ENCODE measurements around the gene MAPK11. TPM values are rescaled to one million over a fixed set of nuclear protein-coding genes. Genes with fewer than 3 reads are reported as not detected.

MAPK11 gene
- 5.1 and 5.8 TPM in 2 replicates for total RNA-seq (2013; cell fraction: nucleolus; rRNA removed)
- total RNA-seq (2014; rRNA removed), result 9.4 and 10.0 TPM in 2 replicates
- total RNA-seq (2014; rRNA removed; fragmentation: Illumina TruSeq; extraction: Trizol), result 3.8 and 4.0 TPM in 2 replicates
- total RNA-seq (2021), result 10.8 and 12.8 TPM in 2 replicates
- 2.6 TPM for polyA plus RNA-seq (2011; ENCODE audit: low read depth)
- polyA plus RNA-seq (2011; rRNA removed), result 2.5 and 6.2 TPM in 2 replicates
- polyA plus RNA-seq (2011; cell fraction: cytosol; rRNA removed), result 5.7 and 9.1 TPM in 2 replicates
- polyA plus RNA-seq (2011; cell fraction: nucleus; rRNA removed), result 33.9 and 40.9 TPM in 2 replicates
- 6.6 and 7.4 TPM in 2 replicates for polyA plus RNA-seq (2012)
- 1.4 and 3.7 TPM in 2 replicates for polyA plus RNA-seq (2014; fragmentation: Illumina TruSeq; extraction: Trizol)
- under 1 TPM; 0.05 to 0.16 TPM for polyA plus RNA-seq (2014; fragmentation: Nextera tagmentation; extraction: Ambion mirVana)
- 11.6 and 14.0 TPM in 2 replicates for polyA plus RNA-seq (2014; rRNA removed)
- polyA plus RNA-seq (2016; fragmentation: Nextera tagmentation; extraction: Ambion mirVana), result under 1 TPM; 0.44 to 0.58 TPM
- polyA minus RNA-seq (2011; rRNA and poly(A)+ RNA removed), result 3.4 and 6.0 TPM in 2 replicates
- 2.1 and 3.0 TPM in 2 replicates for polyA minus RNA-seq (2011; cell fraction: cytosol; rRNA and poly(A)+ RNA removed)
- 2.9 and 3.2 TPM in 2 replicates for polyA minus RNA-seq (2011; cell fraction: nucleus; rRNA and poly(A)+ RNA removed)
- percentile 47 among the genes with signal in this experiment for Bru-seq, nascent RNA
- BruChase-seq, experiment 1, labeled RNA remaining after a 6-hour chase, result percentile 59 among the genes with signal in this experiment
- percentile 49 among the genes with signal in this experiment for BruChase-seq, experiment 2, labeled RNA remaining after a 2-hour chase
- long read RNA-seq, experiment 1, result 0 reads
- long read RNA-seq, experiment 2, result 0 reads

DNA sequence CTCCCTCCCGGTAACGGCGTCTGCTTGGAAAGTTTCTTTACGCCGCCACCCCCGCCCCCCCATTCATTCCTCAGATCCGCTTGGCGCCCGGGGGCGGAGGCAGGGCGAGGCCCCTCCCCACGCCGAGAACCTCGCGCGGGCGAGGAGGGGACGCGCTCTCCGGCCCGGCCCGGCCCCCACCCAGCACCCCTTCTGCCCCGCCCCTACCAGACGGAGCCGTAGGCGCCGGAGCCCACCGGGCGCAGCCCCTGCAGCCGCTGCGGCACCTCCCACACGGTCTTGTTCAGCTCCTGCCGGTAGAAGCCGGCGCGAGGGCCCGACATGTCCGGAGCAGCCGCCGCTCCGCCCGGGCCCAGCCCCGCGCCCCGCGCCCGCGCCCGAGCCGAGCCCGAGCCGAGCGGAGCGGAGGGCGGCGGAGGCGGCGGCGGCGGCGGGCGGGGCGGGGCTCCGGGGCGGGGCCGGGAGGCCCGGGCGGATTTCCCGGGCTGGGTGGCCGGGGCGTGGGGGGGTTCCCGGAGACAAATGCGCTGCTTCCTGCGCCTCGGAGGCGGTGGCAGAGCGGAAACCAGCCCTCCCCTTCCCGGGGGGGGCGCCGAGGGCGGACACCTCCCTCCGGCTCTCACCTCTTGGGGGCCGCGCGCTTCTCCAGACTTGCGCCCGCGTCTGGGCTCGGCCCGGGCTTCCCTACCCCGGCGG is at the start of gene MAPK11:
TSS of gene MAPK11 (minus strand) at position 411 of the 696 bp plus-strand sequence. CDS start at position 323, 88 bp downstream.
- H3K27me3 ChIP-seq (replicated peaks in 1 of 2; ENCODE audit: control insufficient read depth in 2 of 2, insufficient read depth in 2 of 2, low read length in 1 of 2), result no peaks in the 10 kb centered on the region
- no peaks in the 10 kb centered on the region for H3K9me3 ChIP-seq (replicated peaks; ENCODE audit: control insufficient read depth, insufficient read depth, low read length)
- H2AFZ ChIP-seq (ENCODE audit: control insufficient read depth, low read depth, low read length), result no peak within 1 kb of the TSS; the same call in 1 of the 2 replicates
- TF ChIP-seq SREBF2 (IDR thresholded peaks at IDR 0.05; ENCODE audit: low read length) (no peak), EGR1 (IDR thresholded peaks at IDR 0.05; ENCODE audit: borderline replicate concordance in 1 of 2, low read depth in 2 of 2, low read length in 2 of 2) (peak in 1 of 2 experiments; percentile 58; a peak in 1 of 3 replicates)
- CTCF ChIA-PET, result no interaction called here
- DNase-seq (ENCODE audit: low read depth, low spot score) (no peak), FAIRE-seq (no peak), ATAC-seq (peak; percentile 67)
- H3K4me2 ChIP-seq (ENCODE audit: control insufficient read depth, insufficient read depth), result peak within 1 kb of the TSS; percentile 93
- POLR2A ChIA-PET, result no interaction called here
- peak within 1 kb of the TSS; percentile 76 for H3K4me3 ChIP-seq
- in situ Hi-C loops (cut with MboI) (no loop called here), intact Hi-C loops (cut with micrococcal nuclease; ENCODE audit: unreplicated experiment) (no loop called here)
- H3K79me2 ChIP-seq (ENCODE audit: control insufficient read depth, insufficient read depth, low read length), result no peaks in the 10 kb centered on the region
- peaks cover 0 to 3% of the 10 kb centered on the region in 2 experiments; a peak in 2 of 4 replicates for H3K36me3 ChIP-seq (ENCODE audit: control insufficient read depth in 2 of 2, insufficient read depth in 2 of 2, low read length in 1 of 2)
- RAD21 ChIA-PET (ENCODE audit: unreplicated experiment), result no interaction called here
- H3K9ac ChIP-seq (ENCODE audit: control insufficient read depth, insufficient read depth, low read length), result peak within 1 kb of the TSS; percentile 39; the same call in 1 of the 2 replicates
- no peak within 1 kb of the TSS for H3K27ac ChIP-seq (ENCODE audit: control insufficient read depth, insufficient read depth)
- no peaks in the 10 kb centered on the region for H4K20me1 ChIP-seq (ENCODE audit: control insufficient read depth, insufficient read depth)
- H3K4me1 ChIP-seq (ENCODE audit: control insufficient read depth, insufficient read depth, low read length), result peaks cover 10% of the 10 kb centered on the region
- SMC1A ChIA-PET (ENCODE audit: uncharacterized antibody, unreplicated experiment), result no interaction called here
- 1% methylated on average over 21 of the region's 92 CpGs for WGBS (ENCODE audit: insufficient coverage, insufficient replicate concordance, low lambda C conversion rate, missing lambda C conversion rate)
- no TSS peak for BruUV-seq (replicated peaks)

Data from GM12878 (cell line).